Left ventricle myocardium inferior (tissue), 1 donor: Measurements from ENCODE around the gene SYNJ1. TPM values are rescaled to one million over a fixed set of nuclear protein-coding genes. Genes with fewer than 3 reads are reported as not detected.

Experiments used
- DNase-seq: peaks from one replicate; pipeline ENCODE4 v3.0.0-alpha.2; 2020
- H3K27ac ChIP-seq: fragments of 200-600 bp; replicated peaks from 2 replicates; pipeline ENCODE4 v1.8.0; 2021
- H3K27me3 ChIP-seq: fragments of 200-600 bp; 2 replicates; pipeline ENCODE4 v1.8.0; 2021; ENCODE audit warnings: low read depth
- H3K36me3 ChIP-seq: fragments of 200-600 bp; 2 replicates; pipeline ENCODE4 v1.8.0; 2021
- H3K4me1 ChIP-seq: fragments of 200-600 bp; 2 replicates; pipeline ENCODE4 v1.8.0; 2021
- H3K4me3 ChIP-seq: fragments of 200-600 bp; 2 replicates; pipeline ENCODE4 v1.8.0; 2021; ENCODE audit warnings: mild to moderate bottlenecking, moderate library complexity
- H3K9me3 ChIP-seq: fragments of 200-600 bp; replicated peaks from 2 replicates; pipeline ENCODE4 v1.8.0; 2021
- CTCF ChIP-seq: fragments of 200-600 bp; IDR thresholded peaks from 2 replicates; pipeline ENCODE4 v1.8.0; 2021; ENCODE audit warnings: antibody characterized with exemption, mild to moderate bottlenecking, borderline replicate concordance
- intact Hi-C: fragments of 100-400 bp; cut with micrococcal nuclease; formaldehyde crosslinking; loops from one replicate; pipeline ENCODE4 v1.11.0; 2022
- total RNA-seq: library from RNA; stranded (reverse); fragmentation: NEBNext Ultra II Directional; extraction: Animal tissue kit (Norgen Biotek cat#: 25700); gene quantifications from one replicate; pipeline ENCODE4 v1.2.1, GENCODE V29; 2021
- donor health status: DM: no; HTN: yes; CAD: no; lungs with severe emphysema.

The SYNJ1 gene
- total RNA-seq, 1 donor from 2014 or later = 12.3 TPM

DNA sequence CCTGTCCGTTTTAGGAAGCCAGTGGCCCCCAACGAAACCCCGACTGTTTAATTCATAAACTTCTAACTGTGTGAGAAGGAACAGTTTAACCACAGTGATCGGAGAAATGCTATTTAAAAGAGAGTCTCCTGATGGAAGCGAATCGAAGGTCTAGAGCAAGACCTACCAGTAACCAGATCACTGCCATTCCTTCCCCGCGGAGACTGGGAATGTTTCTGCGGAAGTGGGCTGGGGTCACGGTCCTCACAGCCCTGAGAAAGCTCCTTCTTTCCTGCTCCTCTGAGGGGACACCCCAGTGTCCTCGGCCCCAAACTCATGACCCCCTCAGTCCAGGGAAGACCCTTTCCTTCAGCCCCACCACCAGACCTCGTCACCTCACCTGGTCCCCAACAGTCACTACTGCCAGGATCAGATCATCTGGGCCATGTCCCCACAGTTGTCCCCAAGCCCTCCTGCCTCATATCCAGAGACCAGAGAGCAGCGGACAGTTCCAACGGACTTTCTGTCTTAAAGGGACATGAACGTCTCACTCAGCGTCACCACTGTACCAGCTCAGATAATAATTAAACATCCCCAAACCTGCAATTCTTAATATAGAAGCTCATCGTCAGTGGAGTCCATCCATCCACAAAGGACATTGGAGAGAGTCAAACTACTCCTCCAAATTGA is 142.6 kb downstream of the SYNJ1 start, which contains the start of gene TCP10L:
TCP10L (minus strand) TSS at position 482 of the 669 bp plus-strand sequence. CDS start 1,219 bp downstream, outside the sequence.
- peaks cover 9% of the 10 kb centered on the region for H3K36me3 ChIP-seq
- no peak within 1 kb of the TSS for H3K4me3 ChIP-seq
- H3K4me1 ChIP-seq = no peaks in the 10 kb centered on the region
- H3K27me3 ChIP-seq = no peaks in the 10 kb centered on the region
- H3K9me3 ChIP-seq = no peaks in the 10 kb centered on the region
- intact Hi-C loops = no loop called here
- TF ChIP-seq CTCF = no peak
- H3K27ac ChIP-seq = no peak within 1 kb of the TSS
- no peak for DNase-seq

DNA sequence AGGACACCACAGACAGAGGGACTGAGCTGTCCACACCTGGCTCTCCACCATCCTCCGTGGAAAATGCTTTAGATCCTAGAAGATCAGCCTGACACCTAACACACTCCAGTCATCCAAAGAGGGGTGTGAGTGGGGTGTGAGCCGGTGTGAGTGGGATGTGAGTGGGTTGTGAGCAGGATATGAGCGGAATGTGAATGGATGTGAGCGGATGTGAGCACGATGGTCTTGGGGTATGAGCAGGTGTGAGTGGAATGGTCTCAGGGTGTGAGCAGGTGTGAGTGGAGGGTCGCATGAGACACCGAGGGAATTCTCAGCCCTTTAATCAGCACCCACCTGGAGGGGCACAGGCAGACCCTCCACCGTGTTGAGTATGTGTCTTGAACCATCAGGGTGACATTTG is 143.3 kb downstream of the SYNJ1 start:
- TF ChIP-seq CTCF = no peak
- H3K4me3 ChIP-seq = no peak overlapping the region
- no peaks in the 10 kb centered on the region for H3K27me3 ChIP-seq
- H3K9me3 ChIP-seq = no peaks in the 10 kb centered on the region
- H3K27ac ChIP-seq = no peak overlapping the region
- intact Hi-C loops = no loop called here
- H3K4me1 ChIP-seq = no peaks in the 10 kb centered on the region
- DNase-seq = no peak
- H3K36me3 ChIP-seq = peaks cover 9% of the 10 kb centered on the region

DNA sequence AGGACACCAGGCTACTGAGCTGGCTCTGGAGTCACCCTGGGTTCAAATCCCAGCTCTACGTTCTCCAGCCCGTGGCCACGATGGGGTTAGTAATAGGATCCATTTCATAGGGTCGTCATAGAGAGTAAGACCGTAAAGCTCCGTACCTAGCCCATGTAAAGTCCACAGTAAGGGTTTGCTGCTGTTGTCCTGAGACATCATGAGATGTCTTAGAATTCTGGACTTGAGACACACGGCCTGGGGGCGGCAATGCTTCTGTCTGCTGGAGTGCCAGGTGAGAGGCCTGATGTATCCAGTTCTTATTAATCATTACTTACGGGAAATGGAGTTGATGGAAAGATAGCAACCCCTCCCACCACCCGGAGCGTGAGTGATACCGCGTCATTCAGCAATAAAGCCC is 146.1 kb downstream of the SYNJ1 start:
- no peak overlapping the region for H3K27ac ChIP-seq
- H3K36me3 ChIP-seq = peaks cover 15% of the 10 kb centered on the region
- DNase-seq = no peak
- no peak for TF ChIP-seq CTCF
- no peak overlapping the region for H3K4me3 ChIP-seq
- intact Hi-C loops = no loop called here
- no peaks in the 10 kb centered on the region for H3K9me3 ChIP-seq
- no peaks in the 10 kb centered on the region for H3K27me3 ChIP-seq
- H3K4me1 ChIP-seq = no peaks in the 10 kb centered on the region

- peaks cover 16% of the 10 kb centered on the region for H3K36me3 ChIP-seq
- H3K27me3 ChIP-seq = no peaks in the 10 kb centered on the region
- intact Hi-C loops = no loop called here
- no peak overlapping the region for H3K27ac ChIP-seq
- no peaks in the 10 kb centered on the region for H3K9me3 ChIP-seq
- no peak for DNase-seq
- no peak overlapping the region for H3K4me3 ChIP-seq
- no peak for TF ChIP-seq CTCF
- no peaks in the 10 kb centered on the region for H3K4me1 ChIP-seq
These were observed 146.9 kb downstream of the SYNJ1 start for GRCh38 chr21:32580949-32581348.

Other genes starting within 250 kb of the SYNJ1 start
- gene TCP10L, start 142.5 kb downstream of the SYNJ1 start, total RNA-seq = 3.0 TPM
- gene CFAP298, start 115.6 kb downstream of the SYNJ1 start, total RNA-seq = 20.2 TPM
- gene PAXBP1, start 43.7 kb upstream of the SYNJ1 start, total RNA-seq = 10.7 TPM